Measurements from ENCODE around the gene UGT2B11.

GRCh38 chr4:69154021-69154420 lies 60.5 kb downstream of the UGT2B11 start:
- TF ChIP-seq, protein P1, sequence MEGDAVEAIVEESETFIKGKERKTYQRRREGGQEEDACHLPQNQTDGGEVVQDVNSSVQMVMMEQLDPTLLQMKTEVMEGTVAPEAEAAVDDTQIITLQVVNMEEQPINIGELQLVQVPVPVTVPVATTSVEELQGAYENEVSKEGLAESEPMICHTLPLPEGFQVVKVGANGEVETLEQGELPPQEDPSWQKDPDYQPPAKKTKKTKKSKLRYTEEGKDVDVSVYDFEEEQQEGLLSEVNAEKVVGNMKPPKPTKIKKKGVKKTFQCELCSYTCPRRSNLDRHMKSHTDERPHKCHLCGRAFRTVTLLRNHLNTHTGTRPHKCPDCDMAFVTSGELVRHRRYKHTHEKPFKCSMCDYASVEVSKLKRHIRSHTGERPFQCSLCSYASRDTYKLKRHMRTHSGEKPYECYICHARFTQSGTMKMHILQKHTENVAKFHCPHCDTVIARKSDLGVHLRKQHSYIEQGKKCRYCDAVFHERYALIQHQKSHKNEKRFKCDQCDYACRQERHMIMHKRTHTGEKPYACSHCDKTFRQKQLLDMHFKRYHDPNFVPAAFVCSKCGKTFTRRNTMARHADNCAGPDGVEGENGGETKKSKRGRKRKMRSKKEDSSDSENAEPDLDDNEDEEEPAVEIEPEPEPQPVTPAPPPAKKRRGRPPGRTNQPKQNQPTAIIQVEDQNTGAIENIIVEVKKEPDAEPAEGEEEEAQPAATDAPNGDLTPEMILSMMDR (IDR thresholded peaks at IDR 0.05), result no peak
- no peak for TF ChIP-seq POLR2A (IDR thresholded peaks at IDR 0.05)

Measured in adrenal gland (tissue), 5 donors.